ENCODE results near the gene CCL4.

DNA sequence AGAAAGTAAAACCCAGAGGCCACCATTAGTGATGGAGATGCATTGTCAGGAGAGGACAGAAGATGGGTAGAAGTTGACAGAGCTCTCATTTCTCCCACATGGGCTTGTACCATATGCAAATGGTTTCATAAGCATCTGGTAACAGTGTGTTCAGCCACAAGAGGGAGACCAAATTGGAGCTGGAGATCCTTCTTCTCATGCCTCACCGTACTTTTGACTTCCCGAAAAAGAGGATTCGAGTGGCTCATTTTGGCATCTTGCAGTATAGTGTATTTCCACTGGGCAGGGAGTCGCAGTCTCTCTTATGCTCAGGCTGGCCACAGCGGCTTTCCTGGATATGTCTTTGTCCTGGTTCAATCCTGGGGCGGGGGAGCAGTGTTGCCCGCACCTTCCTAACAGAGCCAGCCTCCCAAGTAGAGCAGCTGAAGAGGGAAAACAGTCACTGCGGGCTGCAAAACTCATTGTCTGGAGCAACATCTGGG is 49.1 kb downstream of the CCL4 start:
- TF ChIP-seq POLR2AphosphoS5 (IDR thresholded peaks at IDR 0.05; ENCODE audit: low read depth, low read length): no peak
- TF ChIP-seq, protein P1, sequence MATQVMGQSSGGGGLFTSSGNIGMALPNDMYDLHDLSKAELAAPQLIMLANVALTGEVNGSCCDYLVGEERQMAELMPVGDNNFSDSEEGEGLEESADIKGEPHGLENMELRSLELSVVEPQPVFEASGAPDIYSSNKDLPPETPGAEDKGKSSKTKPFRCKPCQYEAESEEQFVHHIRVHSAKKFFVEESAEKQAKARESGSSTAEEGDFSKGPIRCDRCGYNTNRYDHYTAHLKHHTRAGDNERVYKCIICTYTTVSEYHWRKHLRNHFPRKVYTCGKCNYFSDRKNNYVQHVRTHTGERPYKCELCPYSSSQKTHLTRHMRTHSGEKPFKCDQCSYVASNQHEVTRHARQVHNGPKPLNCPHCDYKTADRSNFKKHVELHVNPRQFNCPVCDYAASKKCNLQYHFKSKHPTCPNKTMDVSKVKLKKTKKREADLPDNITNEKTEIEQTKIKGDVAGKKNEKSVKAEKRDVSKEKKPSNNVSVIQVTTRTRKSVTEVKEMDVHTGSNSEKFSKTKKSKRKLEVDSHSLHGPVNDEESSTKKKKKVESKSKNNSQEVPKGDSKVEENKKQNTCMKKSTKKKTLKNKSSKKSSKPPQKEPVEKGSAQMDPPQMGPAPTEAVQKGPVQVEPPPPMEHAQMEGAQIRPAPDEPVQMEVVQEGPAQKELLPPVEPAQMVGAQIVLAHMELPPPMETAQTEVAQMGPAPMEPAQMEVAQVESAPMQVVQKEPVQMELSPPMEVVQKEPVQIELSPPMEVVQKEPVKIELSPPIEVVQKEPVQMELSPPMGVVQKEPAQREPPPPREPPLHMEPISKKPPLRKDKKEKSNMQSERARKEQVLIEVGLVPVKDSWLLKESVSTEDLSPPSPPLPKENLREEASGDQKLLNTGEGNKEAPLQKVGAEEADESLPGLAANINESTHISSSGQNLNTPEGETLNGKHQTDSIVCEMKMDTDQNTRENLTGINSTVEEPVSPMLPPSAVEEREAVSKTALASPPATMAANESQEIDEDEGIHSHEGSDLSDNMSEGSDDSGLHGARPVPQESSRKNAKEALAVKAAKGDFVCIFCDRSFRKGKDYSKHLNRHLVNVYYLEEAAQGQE (IDR thresholded peaks at IDR 0.05; ENCODE audit: insufficient read depth in 1 of 2, low read depth in 2 of 2, low read length in 2 of 2): no peak

Data from PFSK-1 (cell line).